ENCODE results near the gene NUAK1. TPM values are rescaled to one million over a fixed set of nuclear protein-coding genes. Genes with fewer than 3 reads are reported as not detected.

The NUAK1 gene
- total RNA-seq, 1 experiment from 2014 or later, result 10.1 TPM

GRCh38 chr12:106152334-106152733 is 13.6 kb upstream of the NUAK1 start:
- H3K27ac ChIP-seq (ENCODE audit: insufficient read length, low read depth, low read length), result no peak overlapping the region
- H3K56ac ChIP-seq (ENCODE audit: insufficient read length, low read depth, low read length), result no peak overlapping the region
- no peak overlapping the region for H2AK5ac ChIP-seq (ENCODE audit: insufficient read length, low read length)
- Mint-ChIP-seq H3K27me3 (ENCODE audit: low read depth) (no peaks in the 10 kb centered on the region), H3K4me1 (peaks cover 7 to 9% of the 10 kb centered on the region in 2 experiments), H3K27ac (no peak overlapping the region), H3K36me3 (ENCODE audit: insufficient read depth in 1 of 3, low read depth in 3 of 3) (no peaks in the 10 kb centered on the region), H3K4me3 (no peak overlapping the region), H3K9me3 (no peaks in the 10 kb centered on the region)
- H3K18ac ChIP-seq (ENCODE audit: insufficient read length, low read depth, low read length), result no peak overlapping the region
- H3K4ac ChIP-seq (ENCODE audit: low read depth, low read length), result no peak overlapping the region
- H3K9me3 ChIP-seq (ENCODE audit: control insufficient read depth, low read depth, low read length), result no peaks in the 10 kb centered on the region
- H3K79me2 ChIP-seq (ENCODE audit: insufficient read depth, low read length), result no peaks in the 10 kb centered on the region
- no peaks in the 10 kb centered on the region for H3K79me1 ChIP-seq (ENCODE audit: insufficient read depth, low read depth, low read length, poor library complexity, severe bottlenecking)
- no peak overlapping the region for H4K91ac ChIP-seq (ENCODE audit: insufficient read length, low read depth, low read length)
- H2AFZ ChIP-seq (ENCODE audit: low read length), result no peak overlapping the region
- H3T11ph ChIP-seq (ENCODE audit: low read length), result no peak overlapping the region
- no CpG with 5 or more reads among the region's 4 CpGs for WGBS (ENCODE audit: extremely low coverage, insufficient read length, low lambda C conversion rate)
- no peak overlapping the region for H2BK20ac ChIP-seq (ENCODE audit: low read depth, low read length, poor library complexity, severe bottlenecking)
- TF ChIP-seq CTCF (conservative IDR thresholded peaks at IDR 0.05), result no peak
- H3K9ac ChIP-seq (ENCODE audit: extremely low read depth, insufficient read length, low read length), result no peak overlapping the region
- no peak overlapping the region for H3K4me2 ChIP-seq (ENCODE audit: insufficient read depth, insufficient read length, low read length)
- H3K23me2 ChIP-seq (ENCODE audit: insufficient read length, low read depth, low read length, poor library complexity, severe bottlenecking), result no peaks in the 10 kb centered on the region
- no peaks in the 10 kb centered on the region for H3K4me1 ChIP-seq (ENCODE audit: insufficient read depth, low read length)
- H2BK12ac ChIP-seq (ENCODE audit: insufficient read length, low read depth, low read length), result no peak overlapping the region
- no peak overlapping the region for H2BK120ac ChIP-seq (ENCODE audit: low read depth, low read length, poor library complexity, severe bottlenecking)
- H3K14ac ChIP-seq (ENCODE audit: insufficient read depth, low read length), result no peak overlapping the region
- H4K8ac ChIP-seq (replicated peaks; ENCODE audit: insufficient read length, low read depth, low read length), result no peak overlapping the region
- no peak for DNase-seq
- H3K27me3 ChIP-seq (ENCODE audit: insufficient read depth, low read length), result no peaks in the 10 kb centered on the region
- H4K5ac ChIP-seq (ENCODE audit: insufficient read length, low read depth, low read length), result no peak overlapping the region
- H3K23ac ChIP-seq (ENCODE audit: insufficient read length, low read depth, low read length), result no peak overlapping the region
- H2BK15ac ChIP-seq (ENCODE audit: low read depth, low read length), result no peak overlapping the region
- H2BK5ac ChIP-seq (ENCODE audit: insufficient read length, low read length), result no peak overlapping the region
- no peaks in the 10 kb centered on the region for H4K20me1 ChIP-seq (ENCODE audit: control insufficient read depth, insufficient read depth, insufficient read length)

Data from H9 (cell line).